Natural killer cell (primary cell): ENCODE data around the gene NCL. TPM values are rescaled to one million over a fixed set of nuclear protein-coding genes. Genes with fewer than 3 reads are reported as not detected.
A peak's percentile ranks its signal among the peaks of the same experiment; 100 is the strongest.

Experiments used
- ATAC-seq, 3 donors: fragments of 150-1000 bp in 2 of 3; fragments of 200-7000 bp in 1 of 3; cut with Tn5 transposase; 1 replicate in 1 of 3; 2 replicates in 2 of 3; pipeline ENCODE4 v1.10.0; 2021; ENCODE audit warnings: mild to moderate bottlenecking in 2 of 3, moderate library complexity in 2 of 3
- DNase-seq, 2 donors: peaks; one replicate each; pipeline versions ENCODE4 v3.0.0 to v3.0.0-alpha.2; 2013 to 2021; ENCODE audit warnings: mixed read lengths in 1 of 2
- H3K27ac ChIP-seq: one replicate; pipeline ENCODE4 v1.5.1; 2013; ENCODE audit warnings: mild to moderate bottlenecking, low read length
- H3K27me3 ChIP-seq: one replicate; pipeline ENCODE4 v1.6.1; 2013; ENCODE audit warnings: low read length; ENCODE audit not compliant: control insufficient read depth, insufficient read depth
- H3K36me3 ChIP-seq: one replicate; pipeline ENCODE4 v1.6.1; 2013; ENCODE audit warnings: low read length; ENCODE audit not compliant: control insufficient read depth, insufficient read depth
- H3K4me1 ChIP-seq: one replicate; pipeline ENCODE4 v1.6.1; 2013; ENCODE audit warnings: low read length; ENCODE audit not compliant: control insufficient read depth, insufficient read depth
- H3K4me3 ChIP-seq: one replicate; pipeline ENCODE4 v1.5.1; 2013; ENCODE audit warnings: low read length
- H3K9me3 ChIP-seq: one replicate; pipeline ENCODE4 v1.6.1; 2013; ENCODE audit warnings: low read length; ENCODE audit not compliant: control insufficient read depth, insufficient read depth
- H3K27ac Mint-ChIP-seq, 2 donors: one replicate each; pipeline ENCODE4 v1.8.0; 2022; ENCODE audit warnings: mild to moderate bottlenecking in 2 of 2, mixed read lengths in 2 of 2, moderate library complexity in 1 of 2
- H3K27me3 Mint-ChIP-seq, 2 donors: one replicate each; pipeline ENCODE4 v1.8.0; 2022; ENCODE audit warnings: low read depth in 2 of 2, mixed read lengths in 2 of 2
- H3K36me3 Mint-ChIP-seq: one replicate; pipeline ENCODE4 v1.8.0; 2022; ENCODE audit warnings: mixed read lengths
- H3K4me1 Mint-ChIP-seq, 2 donors: one replicate each; pipeline ENCODE4 v1.8.0; 2022; ENCODE audit warnings: mixed read lengths in 2 of 2
- H3K4me3 Mint-ChIP-seq: one replicate; pipeline ENCODE4 v1.8.0; 2022; ENCODE audit warnings: mild to moderate bottlenecking, moderate library complexity, mixed read lengths
- H3K9me3 Mint-ChIP-seq, 2 donors: one replicate each; pipeline ENCODE4 v1.8.0; 2022; ENCODE audit warnings: mixed read lengths in 2 of 2
- CTCF ChIP-seq: fragments of 200-600 bp; IDR thresholded peaks from one replicate; pipeline ENCODE4 v1.8.0; 2022; ENCODE audit warnings: antibody characterized with exemption
- WGBS: methylation state at CpG from one replicate; pipeline ENCODE4 v1.1.7; 2013; ENCODE audit warnings: missing lambda C conversion rate; ENCODE audit not compliant: insufficient coverage; 5-methylcytosine and 5-hydroxymethylcytosine counted together
- intact Hi-C: fragments of 100-400 bp; cut with micrococcal nuclease; formaldehyde crosslinking; loops from one replicate; pipeline ENCODE4 v1.14.2; 2022
- total RNA-seq, 4 donors: library from RNA; stranded (reverse); fragments of 120-200 nt in 1 of 4; gene quantifications; one replicate each; pipeline versions ENCODE4 v1.2.3 to v1.2.4, GENCODE V29; 2013 to 2022

NCL gene
- total RNA-seq, 3 donors from 2014 or later (not counting 1 experiment from before 2014, with no cell fraction given), result 485 to 540 (median 529) TPM

- intact Hi-C loops, result no loop called here
- no peak for DNase-seq
- Histone ChIP-seq H3K27ac (no peak overlapping the region), H3K4me3 (no peak overlapping the region), H3K27me3 (no peaks in the 10 kb centered on the region), H3K4me1 (peaks cover 13% of the 10 kb centered on the region), H3K9me3 (no peaks in the 10 kb centered on the region), H3K36me3 (no peaks in the 10 kb centered on the region)
- Mint-ChIP-seq H3K27me3 (peaks cover 0 to 10% of the 10 kb centered on the region in 2 donors), H3K9me3 (no peaks in the 10 kb centered on the region), H3K4me1 (peaks cover 10 to 15% of the 10 kb centered on the region in 2 donors), H3K4me3 (peak overlapping the region; percentile 7), H3K36me3 (no peaks in the 10 kb centered on the region), H3K27ac (no peak overlapping the region)
- no peak for TF ChIP-seq CTCF
- WGBS, result 97% methylated on average over 6 of the region's 6 CpGs
- ATAC-seq, result no peak
These were observed 6.1 kb upstream of the NCL start for GRCh38 chr2:231470246-231470900.

- peaks cover 19% of the 10 kb centered on the region for H3K4me1 ChIP-seq
- Mint-ChIP-seq H3K4me3 (peak overlapping the region; percentile 13), H3K27ac (peak overlapping the region in 1 of 2 donors; percentile 63), H3K4me1 (peaks cover 17 to 20% of the 10 kb centered on the region in 2 donors), H3K36me3 (no peaks in the 10 kb centered on the region), H3K27me3 (peaks cover 0 to 10% of the 10 kb centered on the region in 2 donors), H3K9me3 (no peaks in the 10 kb centered on the region)
- H3K4me3 ChIP-seq, result no peak overlapping the region
- DNase-seq, result no peak
- WGBS, result 67% methylated on average over 3 of the region's 3 CpGs
- TF ChIP-seq CTCF, result no peak
- H3K27me3 ChIP-seq, result no peaks in the 10 kb centered on the region
- H3K36me3 ChIP-seq, result no peaks in the 10 kb centered on the region
- ATAC-seq, result no peak
- no peak overlapping the region for H3K27ac ChIP-seq
- no peaks in the 10 kb centered on the region for H3K9me3 ChIP-seq
- intact Hi-C loops, result no loop called here
These were observed 5.3 kb upstream of the NCL start for GRCh38 chr2:231469583-231469950.

- H3K36me3 Mint-ChIP-seq, result no peaks in the 10 kb centered on the region
- peaks cover 32 to 35% of the 10 kb centered on the region in 2 donors for H3K4me1 Mint-ChIP-seq
- Histone ChIP-seq H3K27ac (no peak overlapping the region), H3K4me3 (no peak overlapping the region), H3K36me3 (peaks cover 2% of the 10 kb centered on the region), H3K4me1 (peaks cover 27% of the 10 kb centered on the region), H3K27me3 (no peaks in the 10 kb centered on the region), H3K9me3 (no peaks in the 10 kb centered on the region)
- H3K27ac Mint-ChIP-seq, result no peak overlapping the region
- no peak for DNase-seq
- no peak for TF ChIP-seq CTCF
- intact Hi-C loops, result no loop called here
- H3K27me3 Mint-ChIP-seq, result peaks cover 0 to 7% of the 10 kb centered on the region in 2 donors
- no peak for ATAC-seq
- 93% methylated on average over 12 of the region's 12 CpGs for WGBS
- no peaks in the 10 kb centered on the region for H3K9me3 Mint-ChIP-seq
- H3K4me3 Mint-ChIP-seq, result peak overlapping the region; percentile 42
These were observed 3.6 kb upstream of the NCL start for GRCh38 chr2:231467613-231468530.
